ENCODE results near the gene NPAS4.

NPAS4 gene

DNA sequence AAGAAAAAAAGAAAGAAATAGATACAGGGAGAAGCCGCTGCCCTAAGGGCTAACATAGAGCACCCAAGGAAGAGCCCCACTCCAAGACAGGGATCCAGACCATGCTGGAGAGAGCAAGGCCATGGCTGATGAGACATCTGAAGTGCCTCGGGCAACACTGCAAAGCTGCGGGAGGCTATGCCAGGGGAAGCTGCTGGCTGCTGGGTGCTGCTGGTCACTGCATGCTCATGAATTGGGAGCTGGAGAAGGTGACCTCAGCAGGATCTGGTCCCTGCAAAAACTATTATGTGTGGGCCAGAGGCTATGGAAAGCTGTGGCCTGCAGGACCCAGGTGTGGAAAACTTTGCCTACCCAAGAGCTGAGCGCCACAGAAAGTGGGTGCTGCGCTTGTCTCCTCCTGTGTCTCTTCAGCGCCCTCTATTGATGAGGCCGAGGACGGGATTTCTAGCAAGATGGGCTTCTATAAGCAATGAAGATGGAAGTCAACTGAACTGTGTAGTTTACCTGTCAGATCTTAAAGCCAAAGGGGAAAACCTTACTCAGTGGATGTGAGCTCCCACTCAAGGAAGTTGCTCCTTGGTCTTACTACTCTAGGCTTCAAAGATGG lies 32.0 kb upstream of the NPAS4 start:
- TF ChIP-seq CTCF (conservative IDR thresholded peaks at IDR 0.05; ENCODE audit: low read length): peak; percentile 88
- H3K4me3 ChIP-seq (ENCODE audit: low read length): no peak overlapping the region
- DNase-seq (ENCODE audit: low read depth): peak; percentile 69

GRCh38 chr11:66391322-66391721 lies 29.5 kb upstream of the NPAS4 start:
- no peak for DNase-seq (ENCODE audit: low read depth)

GRCh38 chr11:66393954-66394353 lies 26.9 kb upstream of the NPAS4 start:
- no peak for TF ChIP-seq CTCF (conservative IDR thresholded peaks at IDR 0.05; ENCODE audit: low read length)
- no peak for DNase-seq (ENCODE audit: low read depth)
- H3K4me3 ChIP-seq (ENCODE audit: low read length): no peak overlapping the region

More at GRCh38 chr11:66391322-66391721, 29.5 kb upstream of the NPAS4 start:
- no peak for TF ChIP-seq CTCF (conservative IDR thresholded peaks at IDR 0.05; ENCODE audit: low read length)
- H3K4me3 ChIP-seq (ENCODE audit: low read length): no peak overlapping the region

DNA sequence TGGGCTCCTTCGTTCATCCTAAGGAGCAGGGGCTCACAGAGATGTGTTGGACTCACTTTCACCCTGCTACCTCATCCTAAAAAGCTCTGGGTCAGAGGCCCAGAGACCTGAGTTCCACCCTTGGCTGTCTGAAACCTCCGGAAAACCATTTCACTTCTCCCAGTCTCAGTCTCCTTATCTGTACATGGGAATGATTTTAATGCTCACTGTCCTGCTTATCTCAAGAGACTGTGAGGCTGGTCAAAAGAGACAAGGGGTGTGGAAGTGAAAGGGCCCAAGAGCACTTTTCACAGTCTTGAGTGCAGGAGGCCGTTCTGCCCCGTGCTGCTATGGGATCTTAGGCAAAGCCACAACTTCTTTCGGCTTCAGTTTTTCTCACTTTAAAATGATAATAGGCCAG lies 13.2 kb upstream of the NPAS4 start:
- DNase-seq (ENCODE audit: low read depth): no peak
- no peak overlapping the region for H3K4me3 ChIP-seq (ENCODE audit: low read length)
- no peak for TF ChIP-seq CTCF (conservative IDR thresholded peaks at IDR 0.05; ENCODE audit: low read length)

DNA sequence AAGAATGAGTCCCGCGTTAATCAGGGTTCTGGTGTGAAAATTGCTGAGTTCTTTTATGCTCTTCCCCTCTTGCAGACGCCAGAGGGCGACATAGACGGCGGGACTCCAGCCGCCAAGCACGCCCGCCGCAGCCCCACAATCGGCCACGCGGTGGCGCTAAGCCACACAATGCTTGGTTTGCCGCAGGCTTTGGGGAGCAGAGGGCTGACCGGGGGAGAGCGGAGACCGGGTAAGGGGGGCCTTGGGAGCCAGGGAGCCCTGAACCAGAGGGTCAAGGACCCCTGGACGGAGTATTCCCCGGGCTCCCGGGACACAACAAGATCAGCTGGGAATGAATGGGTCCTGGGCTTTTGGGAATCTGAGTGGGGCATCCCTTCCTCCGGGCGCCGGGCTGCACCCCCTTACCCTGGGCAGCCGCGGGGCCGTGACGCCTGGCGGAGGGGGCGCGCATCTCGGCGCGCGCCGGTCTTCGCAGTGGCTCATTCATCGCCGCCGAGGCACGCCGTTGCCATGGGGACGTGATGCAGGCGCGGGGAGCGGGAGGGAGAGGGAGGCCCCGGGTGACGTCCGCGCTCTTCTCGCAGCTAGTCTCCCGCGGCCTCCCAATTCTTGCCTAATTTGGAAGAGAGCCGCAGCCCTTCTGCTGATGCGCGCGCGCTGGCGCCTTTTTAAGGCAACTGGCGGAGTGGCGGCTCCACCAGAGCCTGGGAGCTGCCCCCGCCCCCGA lies 12.2 kb upstream of the NPAS4 start:
- peak overlapping the region; percentile 58 for H3K4me3 ChIP-seq (ENCODE audit: low read length)
- TF ChIP-seq CTCF (conservative IDR thresholded peaks at IDR 0.05; ENCODE audit: low read length): peak; percentile 96
- peak; percentile 91 for DNase-seq (ENCODE audit: low read depth)

DNA sequence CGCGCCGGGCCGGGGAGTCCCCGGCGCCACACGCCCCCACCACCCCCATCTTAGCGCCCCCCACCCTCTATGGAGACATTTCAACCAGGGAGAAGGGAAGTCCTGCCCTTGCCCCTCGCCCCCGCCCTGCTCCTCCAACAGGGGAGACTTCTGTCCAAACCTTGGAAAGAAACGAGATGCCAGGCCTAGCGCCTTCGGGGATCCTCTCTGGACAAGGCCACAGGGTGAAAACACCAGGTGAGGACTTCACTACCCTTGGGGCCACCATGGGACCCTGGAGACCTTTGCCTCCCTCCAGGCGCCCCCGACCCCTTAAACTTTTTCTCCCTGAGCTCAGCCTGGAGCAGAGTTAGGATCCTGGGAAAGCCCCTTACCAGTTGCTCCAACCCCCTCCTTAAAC lies 11.6 kb upstream of the NPAS4 start:
- no peak for TF ChIP-seq CTCF (conservative IDR thresholded peaks at IDR 0.05; ENCODE audit: low read length)
- DNase-seq (ENCODE audit: low read depth): no peak
- peak overlapping the region; percentile 22 for H3K4me3 ChIP-seq (ENCODE audit: low read length)

DNA sequence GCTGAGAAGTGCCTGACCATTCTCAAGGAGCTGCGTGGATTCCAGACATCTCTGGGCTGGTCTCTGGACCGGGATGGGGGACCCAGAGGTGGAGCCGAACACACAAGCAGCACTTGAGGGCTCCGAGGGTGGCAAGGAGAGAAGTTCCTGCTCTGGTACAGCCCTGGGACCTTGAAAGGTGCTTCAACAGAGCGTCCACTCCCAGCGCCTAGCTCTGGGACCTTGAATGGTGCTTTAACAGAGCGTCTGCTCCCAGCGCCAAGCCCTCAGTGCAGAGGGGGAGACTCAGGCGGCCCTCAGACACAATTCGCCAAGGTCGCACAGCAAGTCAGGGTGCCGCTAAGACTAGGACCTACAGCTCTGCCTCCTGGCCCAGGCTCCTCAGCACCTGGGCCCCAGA lies 10.6 kb upstream of the NPAS4 start:
- H3K4me3 ChIP-seq (ENCODE audit: low read length): no peak overlapping the region
- no peak for TF ChIP-seq CTCF (conservative IDR thresholded peaks at IDR 0.05; ENCODE audit: low read length)
- DNase-seq (ENCODE audit: low read depth): no peak

Measured in AG10803 (cell line).